Muscle layer of colon (tissue), 2 donors: Measurements from ENCODE around the gene C18orf63.

Experiments
- H3K27ac ChIP-seq: one replicate; pipeline ENCODE4 v1.7.0; 2013; ENCODE audit warnings: low read depth, mild to moderate bottlenecking, low read length, moderate library complexity
- H3K27me3 ChIP-seq, 2 donors: one replicate each; pipeline ENCODE4 v1.7.0; 2013; ENCODE audit warnings: low read length in 2 of 2, mild to moderate bottlenecking in 2 of 2; ENCODE audit not compliant: insufficient read depth in 2 of 2, control insufficient read depth in 1 of 2
- H3K36me3 ChIP-seq: one replicate; pipeline ENCODE4 v1.7.0; 2013; ENCODE audit warnings: mild to moderate bottlenecking, low read length; ENCODE audit not compliant: insufficient read depth
- H3K4me1 ChIP-seq: one replicate; pipeline ENCODE4 v1.7.0; 2013; ENCODE audit warnings: mild to moderate bottlenecking, low read length; ENCODE audit not compliant: insufficient read depth
- H3K4me3 ChIP-seq, 2 donors: one replicate each; pipeline ENCODE4 v1.7.0; 2013; ENCODE audit warnings: low read length in 2 of 2, low read depth in 1 of 2, mild to moderate bottlenecking in 1 of 2, moderate library complexity in 1 of 2
- H3K9ac ChIP-seq: one replicate; pipeline ENCODE4 v1.7.0; 2013; ENCODE audit warnings: low read length
- H3K9me3 ChIP-seq: one replicate; pipeline ENCODE4 v1.7.0; 2013; ENCODE audit warnings: mild to moderate bottlenecking, low read length
- donor health status: abdominal sarcoma.
- donor health status: Adenocarcinoma of cecum.

The C18orf63 gene

GRCh38 chr18:74360852-74361655 lies 45.4 kb downstream of the C18orf63 start:
- no peak overlapping the region for H3K4me3 ChIP-seq
- no peaks in the 10 kb centered on the region for H3K9me3 ChIP-seq
- no peak overlapping the region for H3K9ac ChIP-seq

GRCh38 chr18:74367905-74368304 lies 52.3 kb downstream of the C18orf63 start:
- Histone ChIP-seq H3K27ac (no peak overlapping the region), H3K36me3 (no peaks in the 10 kb centered on the region), H3K4me1 (no peaks in the 10 kb centered on the region)

More at GRCh38 chr18:74360852-74361655, 45.4 kb downstream of the C18orf63 start:
- Histone ChIP-seq H3K27me3 (no peaks in the 10 kb centered on the region), H3K27ac (no peak overlapping the region), H3K4me1 (no peaks in the 10 kb centered on the region), H3K36me3 (no peaks in the 10 kb centered on the region)

GRCh38 chr18:74368901-74369705 lies 53.5 kb downstream of the C18orf63 start:
- Histone ChIP-seq H3K4me1 (no peaks in the 10 kb centered on the region), H3K27ac (no peak overlapping the region), H3K27me3 (no peaks in the 10 kb centered on the region), H3K9me3 (no peaks in the 10 kb centered on the region), H3K4me3 (no peak overlapping the region), H3K9ac (no peak overlapping the region), H3K36me3 (no peaks in the 10 kb centered on the region)

More at GRCh38 chr18:74367905-74368304, 52.3 kb downstream of the C18orf63 start:
- no peaks in the 10 kb centered on the region for H3K9me3 ChIP-seq
- no peaks in the 10 kb centered on the region for H3K27me3 ChIP-seq
- no peak overlapping the region for H3K4me3 ChIP-seq
- H3K9ac ChIP-seq, result no peak overlapping the region

- no peak overlapping the region for H3K9ac ChIP-seq
- no peak overlapping the region for H3K4me3 ChIP-seq
- no peaks in the 10 kb centered on the region for H3K9me3 ChIP-seq
- H3K27ac ChIP-seq, result no peak overlapping the region
- no peaks in the 10 kb centered on the region for H3K4me1 ChIP-seq
- H3K36me3 ChIP-seq, result no peaks in the 10 kb centered on the region
- no peaks in the 10 kb centered on the region for H3K27me3 ChIP-seq
Measured at GRCh38 chr18:74370115-74370514, 54.5 kb downstream of the C18orf63 start.

GRCh38 chr18:74373428-74373827 lies 57.8 kb downstream of the C18orf63 start:
- H3K27ac ChIP-seq, result no peak overlapping the region
- H3K4me1 ChIP-seq, result no peaks in the 10 kb centered on the region
- H3K9me3 ChIP-seq, result no peaks in the 10 kb centered on the region
- H3K9ac ChIP-seq, result no peak overlapping the region
- no peak overlapping the region for H3K4me3 ChIP-seq
- H3K36me3 ChIP-seq, result no peaks in the 10 kb centered on the region
- no peaks in the 10 kb centered on the region for H3K27me3 ChIP-seq

GRCh38 chr18:74375999-74376398 lies 60.4 kb downstream of the C18orf63 start:
- H3K9me3 ChIP-seq, result no peaks in the 10 kb centered on the region

GRCh38 chr18:74376523-74376922 lies 60.9 kb downstream of the C18orf63 start:
- no peak overlapping the region for H3K27ac ChIP-seq
- H3K9ac ChIP-seq, result no peak overlapping the region
- H3K4me3 ChIP-seq, result no peak overlapping the region
- H3K4me1 ChIP-seq, result no peaks in the 10 kb centered on the region
- H3K27me3 ChIP-seq, result no peaks in the 10 kb centered on the region
- no peaks in the 10 kb centered on the region for H3K36me3 ChIP-seq
- H3K9me3 ChIP-seq, result no peaks in the 10 kb centered on the region

More at GRCh38 chr18:74375999-74376398, 60.4 kb downstream of the C18orf63 start:
- Histone ChIP-seq H3K9ac (no peak overlapping the region), H3K36me3 (no peaks in the 10 kb centered on the region), H3K27ac (no peak overlapping the region), H3K4me1 (no peaks in the 10 kb centered on the region), H3K4me3 (no peak overlapping the region), H3K27me3 (no peaks in the 10 kb centered on the region)

- Histone ChIP-seq H3K36me3 (no peaks in the 10 kb centered on the region), H3K9me3 (no peaks in the 10 kb centered on the region), H3K4me3 (no peak overlapping the region), H3K27me3 (no peaks in the 10 kb centered on the region), H3K9ac (no peak overlapping the region), H3K27ac (no peak overlapping the region), H3K4me1 (no peaks in the 10 kb centered on the region)
Measured at GRCh38 chr18:74377776-74378175, 62.1 kb downstream of the C18orf63 start.

GRCh38 chr18:74378179-74378682 lies 62.6 kb downstream of the C18orf63 start:
- Histone ChIP-seq H3K4me1 (no peaks in the 10 kb centered on the region), H3K4me3 (no peak overlapping the region), H3K9me3 (no peaks in the 10 kb centered on the region), H3K27ac (no peak overlapping the region), H3K27me3 (no peaks in the 10 kb centered on the region), H3K36me3 (no peaks in the 10 kb centered on the region), H3K9ac (no peak overlapping the region)

GRCh38 chr18:74380916-74381315 lies 65.3 kb downstream of the C18orf63 start:
- no peaks in the 10 kb centered on the region for H3K36me3 ChIP-seq
- no peaks in the 10 kb centered on the region for H3K27me3 ChIP-seq
- H3K4me3 ChIP-seq, result no peak overlapping the region
- no peak overlapping the region for H3K27ac ChIP-seq
- H3K9ac ChIP-seq, result no peak overlapping the region
- no peaks in the 10 kb centered on the region for H3K9me3 ChIP-seq
- H3K4me1 ChIP-seq, result no peaks in the 10 kb centered on the region

GRCh38 chr18:74381621-74382295 lies 66.1 kb downstream of the C18orf63 start:
- no peak overlapping the region for H3K4me3 ChIP-seq
- no peak overlapping the region for H3K9ac ChIP-seq
- no peaks in the 10 kb centered on the region for H3K27me3 ChIP-seq
- H3K4me1 ChIP-seq, result no peaks in the 10 kb centered on the region
- no peaks in the 10 kb centered on the region for H3K36me3 ChIP-seq
- no peaks in the 10 kb centered on the region for H3K9me3 ChIP-seq
- no peak overlapping the region for H3K27ac ChIP-seq
